Muscle layer of duodenum (tissue), 2 donors: ENCODE measurements around the gene EDIL3.
"Not testable (repeated sequence)": the region's sequence is repeated elsewhere in the genome, so short reads cannot be mapped to it uniquely, and the experiment has no call there.

Experiments used
- H3K27ac ChIP-seq: one replicate; pipeline ENCODE4 v1.7.0; 2013; ENCODE audit warnings: mild to moderate bottlenecking, low read length
- H3K27me3 ChIP-seq: one replicate; pipeline ENCODE4 v1.7.0; 2013; ENCODE audit warnings: low read depth, mild to moderate bottlenecking, control low read depth, low read length
- H3K36me3 ChIP-seq, 2 donors: one replicate each; pipeline ENCODE4 v1.7.0; 2013; ENCODE audit warnings: low read length in 2 of 2, control low read depth in 1 of 2, mild to moderate bottlenecking in 1 of 2; ENCODE audit not compliant: insufficient read depth in 2 of 2, control insufficient read depth in 1 of 2
- H3K4me1 ChIP-seq, 2 donors: one replicate each; pipeline ENCODE4 v1.7.0; 2013; ENCODE audit warnings: low read length in 2 of 2, mild to moderate bottlenecking in 2 of 2, control low read depth in 1 of 2, moderate library complexity in 1 of 2; ENCODE audit not compliant: insufficient read depth in 2 of 2, control insufficient read depth in 1 of 2
- H3K4me3 ChIP-seq, 2 donors: one replicate each; pipeline ENCODE4 v1.7.0; 2013; ENCODE audit warnings: low read length in 2 of 2, low read depth in 1 of 2, mild to moderate bottlenecking in 1 of 2
- H3K9me3 ChIP-seq, 2 donors: one replicate each; pipeline ENCODE4 v1.7.0; 2013; ENCODE audit warnings: low read length in 2 of 2, control low read depth in 1 of 2, mild to moderate bottlenecking in 1 of 2; ENCODE audit not compliant: control insufficient read depth in 1 of 2
- donor health status: healthy.

Gene EDIL3

DNA sequence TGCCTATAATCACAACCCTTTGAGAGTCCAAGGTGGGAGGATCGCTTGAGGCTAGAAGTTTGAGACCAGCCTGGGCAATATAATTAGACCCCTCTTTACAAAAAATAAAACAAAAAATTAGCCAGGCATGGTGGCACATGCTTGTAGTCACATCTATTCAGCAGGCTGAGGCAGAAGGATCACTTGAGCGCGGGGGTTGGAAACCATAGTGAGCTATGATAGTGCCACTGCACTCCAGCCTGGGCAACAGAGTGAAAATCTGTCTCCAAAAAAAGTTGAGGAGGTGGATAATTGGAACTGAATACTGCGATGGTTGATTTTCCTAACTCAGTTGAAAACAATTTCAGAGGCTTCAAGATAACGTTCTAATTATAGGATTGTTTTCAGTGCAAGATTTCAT lies 52.6 kb downstream of the EDIL3 start:
- Histone ChIP-seq H3K27ac (no peak overlapping the region), H3K36me3 (no peaks in the 10 kb centered on the region), H3K4me3 (no peak overlapping the region)

GRCh38 chr5:84327591-84327990 lies 57.1 kb downstream of the EDIL3 start:
- Histone ChIP-seq H3K9me3 (no peaks in the 10 kb centered on the region), H3K36me3 (no peaks in the 10 kb centered on the region), H3K27ac (no peak overlapping the region), H3K27me3 (no peaks in the 10 kb centered on the region), H3K4me3 (no peak overlapping the region), H3K4me1 (no peaks in the 10 kb centered on the region)

More for the DNA sequence above, 52.6 kb downstream of the EDIL3 start:
- Histone ChIP-seq H3K9me3 (no peaks in the 10 kb centered on the region), H3K4me1 (no peaks in the 10 kb centered on the region), H3K27me3 (no peaks in the 10 kb centered on the region)

- no peaks in the 10 kb centered on the region for H3K27me3 ChIP-seq
- H3K27ac ChIP-seq: no peak overlapping the region
- peaks cover 0 to 5% of the 10 kb centered on the region in 2 donors for H3K9me3 ChIP-seq
- H3K4me3 ChIP-seq: no peak overlapping the region
- H3K36me3 ChIP-seq: no peaks in the 10 kb centered on the region
- H3K4me1 ChIP-seq: no peaks in the 10 kb centered on the region
Observed at GRCh38 chr5:84322646-84323045, 62.0 kb downstream of the EDIL3 start.

DNA sequence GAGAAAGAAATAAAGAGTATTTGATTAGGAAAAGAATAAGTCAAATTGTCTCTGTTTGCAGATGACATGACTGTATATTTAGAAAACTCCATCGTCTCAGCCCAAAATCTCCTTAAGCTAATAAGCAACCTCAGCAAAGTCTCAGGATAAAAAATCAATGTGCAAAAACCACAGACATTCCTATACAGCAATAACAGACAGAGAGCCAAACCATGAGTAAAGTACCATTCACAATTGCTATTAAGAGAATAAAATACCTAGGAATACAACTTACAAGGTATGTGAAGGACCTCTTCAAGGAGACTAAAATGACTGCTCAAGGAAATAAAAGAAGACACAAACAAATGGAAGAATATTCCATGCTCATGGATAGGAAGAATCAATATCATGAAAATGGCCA lies 66.9 kb downstream of the EDIL3 start:
- H3K4me3 ChIP-seq, H3K27me3 ChIP-seq, H3K36me3 ChIP-seq, H3K9me3 ChIP-seq, H3K27ac ChIP-seq, H3K4me1 ChIP-seq: not testable (repeated sequence)

- not testable (repeated sequence) for H3K9me3 ChIP-seq, H3K27ac ChIP-seq, H3K4me1 ChIP-seq, H3K36me3 ChIP-seq, H3K27me3 ChIP-seq, H3K4me3 ChIP-seq
Observed at GRCh38 chr5:84312280-84312679, 72.4 kb downstream of the EDIL3 start.

DNA sequence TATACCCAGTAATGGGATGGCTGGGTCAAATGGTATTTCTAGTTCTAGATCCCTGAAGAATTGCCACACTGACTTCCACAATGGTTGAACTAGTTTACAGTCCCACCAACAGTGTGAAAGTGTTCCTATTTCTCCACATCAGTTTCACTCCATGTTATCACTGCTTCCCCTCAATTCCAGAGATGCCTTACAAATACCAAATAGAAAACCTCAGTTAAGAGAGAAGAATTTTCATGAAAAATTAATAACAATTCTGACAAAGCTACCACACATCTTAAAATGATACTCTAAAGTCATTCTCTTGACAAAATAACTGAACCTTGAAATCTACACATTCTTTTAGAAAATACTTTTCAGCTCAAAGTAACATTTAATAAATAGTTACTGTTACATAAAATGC lies 74.8 kb downstream of the EDIL3 start:
- H3K4me3 ChIP-seq, H3K27ac ChIP-seq, H3K4me1 ChIP-seq, H3K9me3 ChIP-seq, H3K36me3 ChIP-seq, H3K27me3 ChIP-seq: not testable (repeated sequence)

GRCh38 chr5:84306601-84307000 lies 78.1 kb downstream of the EDIL3 start:
- H3K27ac ChIP-seq: no peak overlapping the region
- H3K4me1 ChIP-seq: no peaks in the 10 kb centered on the region
- H3K9me3 ChIP-seq: no peaks in the 10 kb centered on the region
- H3K27me3 ChIP-seq: no peaks in the 10 kb centered on the region
- no peak overlapping the region for H3K4me3 ChIP-seq
- no peaks in the 10 kb centered on the region for H3K36me3 ChIP-seq

- Histone ChIP-seq H3K4me1 (no peaks in the 10 kb centered on the region), H3K9me3 (no peaks in the 10 kb centered on the region), H3K36me3 (no peaks in the 10 kb centered on the region), H3K4me3 (no peak overlapping the region), H3K27me3 (no peaks in the 10 kb centered on the region), H3K27ac (no peak overlapping the region)
Observed at GRCh38 chr5:84304599-84304998, 80.1 kb downstream of the EDIL3 start.

DNA sequence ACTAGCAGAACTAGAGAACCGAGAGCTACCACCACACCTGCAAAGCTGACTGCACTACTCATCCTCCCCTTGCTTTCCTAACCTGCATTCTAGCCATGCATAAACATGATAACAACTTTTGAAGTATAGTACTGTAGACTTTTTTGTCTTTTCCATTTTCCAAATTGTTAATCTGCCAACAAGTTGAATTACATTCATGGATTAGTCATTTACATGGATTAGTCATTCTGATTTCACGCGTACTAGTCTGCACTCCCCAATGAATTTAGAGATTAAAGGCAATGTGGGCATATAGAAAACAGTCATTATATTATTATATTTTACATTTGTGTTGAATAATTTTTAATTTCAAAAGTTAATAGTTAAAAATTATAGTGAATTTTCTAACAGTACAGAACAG lies 81.4 kb downstream of the EDIL3 start:
- H3K27me3 ChIP-seq: no peaks in the 10 kb centered on the region
- H3K4me3 ChIP-seq: no peak overlapping the region
- H3K9me3 ChIP-seq: no peaks in the 10 kb centered on the region
- no peaks in the 10 kb centered on the region for H3K36me3 ChIP-seq
- no peak overlapping the region for H3K27ac ChIP-seq
- no peaks in the 10 kb centered on the region for H3K4me1 ChIP-seq

DNA sequence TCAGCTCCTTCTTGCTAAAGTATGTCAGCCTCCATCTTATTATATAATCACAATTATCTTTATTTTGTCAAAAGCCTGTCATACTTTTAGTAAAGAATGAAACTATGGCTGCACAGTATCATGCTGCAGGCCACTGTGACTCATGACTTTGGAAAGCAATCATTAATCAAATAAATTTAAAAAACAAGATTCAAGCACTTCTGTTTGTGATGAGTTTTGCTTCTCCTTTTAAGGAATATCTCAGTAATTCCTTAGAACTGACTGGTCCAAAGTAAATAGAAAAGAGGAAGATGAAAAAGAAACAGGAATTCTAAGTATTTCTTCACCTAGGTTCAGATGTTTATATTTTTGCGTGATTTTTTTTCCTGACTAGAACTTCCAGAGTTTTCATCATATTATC lies 83.1 kb downstream of the EDIL3 start:
- H3K4me3 ChIP-seq: no peak overlapping the region
- H3K27ac ChIP-seq: no peak overlapping the region
- no peaks in the 10 kb centered on the region for H3K4me1 ChIP-seq
- H3K9me3 ChIP-seq: no peaks in the 10 kb centered on the region
- H3K36me3 ChIP-seq: no peaks in the 10 kb centered on the region
- H3K27me3 ChIP-seq: no peaks in the 10 kb centered on the region

DNA sequence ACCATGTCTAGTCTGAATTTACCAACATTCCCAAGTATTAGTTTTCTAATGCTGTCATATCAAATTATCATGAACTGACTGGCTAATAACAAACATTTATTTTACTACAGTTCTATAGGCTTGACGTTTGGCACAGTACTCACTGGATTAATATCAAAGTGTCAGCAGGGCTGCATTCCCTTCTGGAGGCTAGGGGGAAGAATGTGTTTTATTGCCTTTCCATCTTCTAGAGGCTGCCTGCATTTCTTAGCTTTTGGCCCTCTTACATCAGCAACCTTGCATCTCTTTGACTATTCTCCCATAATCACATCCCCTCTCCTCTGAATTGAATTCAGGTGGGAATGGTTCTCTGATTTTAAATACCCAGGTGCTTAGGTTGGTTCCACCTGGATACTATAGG lies 84.7 kb downstream of the EDIL3 start:
- Histone ChIP-seq H3K27ac (no peak overlapping the region), H3K9me3 (no peaks in the 10 kb centered on the region), H3K4me3 (no peak overlapping the region), H3K27me3 (no peaks in the 10 kb centered on the region), H3K36me3 (no peaks in the 10 kb centered on the region), H3K4me1 (no peaks in the 10 kb centered on the region)

- no peaks in the 10 kb centered on the region for H3K36me3 ChIP-seq
- no peak overlapping the region for H3K4me3 ChIP-seq
- no peaks in the 10 kb centered on the region for H3K4me1 ChIP-seq
- no peak overlapping the region for H3K27ac ChIP-seq
- H3K9me3 ChIP-seq: no peaks in the 10 kb centered on the region
- no peaks in the 10 kb centered on the region for H3K27me3 ChIP-seq
Observed at GRCh38 chr5:84298628-84299027, 86.1 kb downstream of the EDIL3 start.
